Colonic mucosa (tissue), 4 donors: ENCODE data around the gene RBM4. TPM values are rescaled to one million over a fixed set of nuclear protein-coding genes. Genes with fewer than 3 reads are reported as not detected.

ENCODE experiments used
- DNase-seq: peaks from one replicate; pipeline ENCODE4 v3.0.0-alpha.2; 2020
- H3K27ac ChIP-seq: fragments of 200-600 bp; one replicate; pipeline ENCODE4 v1.8.0; 2021
- H3K27me3 ChIP-seq: fragments of 200-600 bp; one replicate; pipeline ENCODE4 v1.8.0; 2021
- H3K36me3 ChIP-seq: fragments of 200-600 bp; one replicate; pipeline ENCODE4 v1.8.0; 2021
- H3K4me1 ChIP-seq: fragments of 200-600 bp; one replicate; pipeline ENCODE4 v1.8.0; 2021; ENCODE audit warnings: mild to moderate bottlenecking
- H3K4me3 ChIP-seq: fragments of 200-600 bp; one replicate; pipeline ENCODE4 v1.8.0; 2021
- H3K9ac ChIP-seq, 2 donors: one replicate each; pipeline ENCODE4 v1.7.0; 2013; ENCODE audit warnings: control low read depth in 2 of 2, low read depth in 2 of 2, low read length in 2 of 2
- H3K9me3 ChIP-seq: fragments of 200-600 bp; one replicate; pipeline ENCODE4 v1.8.0; 2021
- intact Hi-C: fragments of 100-400 bp; cut with DNase I; formaldehyde crosslinking; loops from one replicate; pipeline ENCODE4 v1.14.1; 2022
- total RNA-seq, 2 donors: library from RNA; stranded (reverse); fragmentation: NEBNext Ultra II Directional in 1 of 2; extraction: Animal tissue kit (Norgen Biotek cat#: 25700) in 1 of 2; gene quantifications; one replicate each; pipeline ENCODE4 v1.2.1, GENCODE V29; 2021
- TF ChIP-seq, protein P1 (sequence below): fragments of 200-600 bp; IDR thresholded peaks from one replicate; pipeline ENCODE4 v1.8.0; 2022; ENCODE audit warnings: antibody characterized with exemption, mild to moderate bottlenecking
- donor health status: healthy.
- donor health status: DM: no; HTN: no; CAD: no.
- donor health status: DM: no; HTN: no; CAD: no.

The RBM4 gene
- total RNA-seq, 2 donors from 2014 or later: 95.4 to 99.0 TPM

DNA sequence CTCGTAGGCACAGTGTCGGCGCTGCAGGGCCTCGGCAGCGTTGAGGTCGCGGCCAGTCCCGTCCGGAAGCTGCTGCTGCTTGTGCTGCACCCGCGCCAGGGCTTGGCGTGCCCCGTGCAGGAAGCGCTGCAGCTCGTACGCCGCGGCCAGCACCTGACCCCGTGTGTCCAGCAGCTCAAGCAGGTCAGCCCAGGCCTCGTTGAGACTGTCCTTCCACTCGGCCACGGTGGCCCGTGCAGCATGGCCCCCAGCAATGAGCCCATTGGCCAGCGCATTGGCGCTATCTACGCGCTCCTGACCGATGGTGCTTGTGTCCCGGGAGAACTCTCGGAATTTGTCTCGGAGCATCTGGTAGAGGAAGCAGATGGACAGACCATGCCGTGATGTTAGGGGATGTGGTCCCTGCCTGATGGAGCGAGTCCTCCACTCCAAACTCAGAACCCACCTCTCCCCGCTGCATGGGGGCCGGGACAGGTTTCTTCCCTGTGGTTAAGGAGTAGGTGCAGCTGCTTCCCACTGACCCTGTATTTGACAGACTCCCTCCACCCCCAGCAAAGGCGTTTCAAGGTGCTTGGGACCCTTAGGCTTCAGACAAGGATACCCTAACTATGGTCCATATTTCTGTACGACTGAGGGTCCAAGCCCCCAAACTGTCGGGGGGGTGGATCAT lies 52.9 kb downstream of the RBM4 start:
- no peak overlapping the region for H3K27ac ChIP-seq
- no peaks in the 10 kb centered on the region for H3K9me3 ChIP-seq
- H3K36me3 ChIP-seq: no peaks in the 10 kb centered on the region
- no peak overlapping the region for H3K4me3 ChIP-seq
- DNase-seq: no peak
- intact Hi-C loops: no loop called here
- H3K27me3 ChIP-seq: no peaks in the 10 kb centered on the region
- TF ChIP-seq, protein P1, sequence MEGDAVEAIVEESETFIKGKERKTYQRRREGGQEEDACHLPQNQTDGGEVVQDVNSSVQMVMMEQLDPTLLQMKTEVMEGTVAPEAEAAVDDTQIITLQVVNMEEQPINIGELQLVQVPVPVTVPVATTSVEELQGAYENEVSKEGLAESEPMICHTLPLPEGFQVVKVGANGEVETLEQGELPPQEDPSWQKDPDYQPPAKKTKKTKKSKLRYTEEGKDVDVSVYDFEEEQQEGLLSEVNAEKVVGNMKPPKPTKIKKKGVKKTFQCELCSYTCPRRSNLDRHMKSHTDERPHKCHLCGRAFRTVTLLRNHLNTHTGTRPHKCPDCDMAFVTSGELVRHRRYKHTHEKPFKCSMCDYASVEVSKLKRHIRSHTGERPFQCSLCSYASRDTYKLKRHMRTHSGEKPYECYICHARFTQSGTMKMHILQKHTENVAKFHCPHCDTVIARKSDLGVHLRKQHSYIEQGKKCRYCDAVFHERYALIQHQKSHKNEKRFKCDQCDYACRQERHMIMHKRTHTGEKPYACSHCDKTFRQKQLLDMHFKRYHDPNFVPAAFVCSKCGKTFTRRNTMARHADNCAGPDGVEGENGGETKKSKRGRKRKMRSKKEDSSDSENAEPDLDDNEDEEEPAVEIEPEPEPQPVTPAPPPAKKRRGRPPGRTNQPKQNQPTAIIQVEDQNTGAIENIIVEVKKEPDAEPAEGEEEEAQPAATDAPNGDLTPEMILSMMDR: no peak
- H3K4me1 ChIP-seq: no peaks in the 10 kb centered on the region
- H3K9ac ChIP-seq: no peak overlapping the region

DNA sequence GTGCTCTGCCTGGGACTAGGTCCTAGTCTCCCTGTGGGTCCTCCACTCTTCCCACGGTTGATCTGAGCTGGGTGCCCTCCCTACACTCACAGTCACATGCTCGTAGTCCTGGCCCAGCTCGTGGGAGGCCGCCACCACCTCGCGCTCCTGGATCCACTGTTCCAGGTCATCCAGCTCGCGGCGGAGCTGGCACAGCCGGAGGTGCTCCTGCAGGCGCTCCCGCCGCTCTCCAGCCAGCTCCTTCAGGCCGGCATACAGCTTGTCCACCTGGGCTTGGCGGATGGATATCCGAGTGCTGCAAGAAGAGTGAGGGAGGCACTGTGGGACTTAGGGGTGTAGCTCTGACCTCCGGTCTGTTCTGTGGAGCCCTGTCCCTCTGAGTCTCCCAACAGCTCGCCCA lies 53.9 kb downstream of the RBM4 start:
- Histone ChIP-seq H3K9ac (no peak overlapping the region), H3K4me1 (no peaks in the 10 kb centered on the region), H3K4me3 (no peak overlapping the region), H3K36me3 (no peaks in the 10 kb centered on the region), H3K9me3 (no peaks in the 10 kb centered on the region), H3K27ac (no peak overlapping the region), H3K27me3 (no peaks in the 10 kb centered on the region)
- intact Hi-C loops: no loop called here
- TF ChIP-seq, protein P1: no peak
- DNase-seq: no peak

DNA sequence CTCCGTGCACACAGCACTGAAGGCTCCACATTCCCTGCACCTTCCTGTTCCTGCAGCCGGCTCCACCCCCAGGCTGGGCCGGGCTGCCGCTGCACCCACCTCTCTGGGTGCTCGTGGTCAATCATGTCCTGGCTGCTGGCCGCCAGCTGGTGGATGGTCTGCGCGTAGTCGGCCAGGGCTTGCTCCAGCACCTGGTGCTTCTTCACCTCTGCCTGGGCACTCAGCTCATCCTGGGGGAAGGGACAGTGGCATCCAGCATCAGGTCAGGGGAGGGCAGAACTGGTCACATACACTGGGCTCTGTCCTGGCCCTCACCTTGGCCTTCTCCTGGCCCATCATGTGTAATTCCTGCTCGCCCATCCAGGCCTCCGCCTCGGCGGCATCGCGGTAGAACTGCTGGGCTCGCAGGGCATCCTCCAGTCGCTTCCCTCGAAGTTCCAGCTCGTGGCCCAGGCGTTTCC lies 54.4 kb downstream of the RBM4 start:
- intact Hi-C loops: no loop called here
- H3K27me3 ChIP-seq: no peaks in the 10 kb centered on the region
- no peaks in the 10 kb centered on the region for H3K4me1 ChIP-seq
- no peak overlapping the region for H3K9ac ChIP-seq
- no peaks in the 10 kb centered on the region for H3K9me3 ChIP-seq
- TF ChIP-seq, protein P1: no peak
- no peak overlapping the region for H3K4me3 ChIP-seq
- no peak for DNase-seq
- H3K36me3 ChIP-seq: no peaks in the 10 kb centered on the region
- no peak overlapping the region for H3K27ac ChIP-seq

DNA sequence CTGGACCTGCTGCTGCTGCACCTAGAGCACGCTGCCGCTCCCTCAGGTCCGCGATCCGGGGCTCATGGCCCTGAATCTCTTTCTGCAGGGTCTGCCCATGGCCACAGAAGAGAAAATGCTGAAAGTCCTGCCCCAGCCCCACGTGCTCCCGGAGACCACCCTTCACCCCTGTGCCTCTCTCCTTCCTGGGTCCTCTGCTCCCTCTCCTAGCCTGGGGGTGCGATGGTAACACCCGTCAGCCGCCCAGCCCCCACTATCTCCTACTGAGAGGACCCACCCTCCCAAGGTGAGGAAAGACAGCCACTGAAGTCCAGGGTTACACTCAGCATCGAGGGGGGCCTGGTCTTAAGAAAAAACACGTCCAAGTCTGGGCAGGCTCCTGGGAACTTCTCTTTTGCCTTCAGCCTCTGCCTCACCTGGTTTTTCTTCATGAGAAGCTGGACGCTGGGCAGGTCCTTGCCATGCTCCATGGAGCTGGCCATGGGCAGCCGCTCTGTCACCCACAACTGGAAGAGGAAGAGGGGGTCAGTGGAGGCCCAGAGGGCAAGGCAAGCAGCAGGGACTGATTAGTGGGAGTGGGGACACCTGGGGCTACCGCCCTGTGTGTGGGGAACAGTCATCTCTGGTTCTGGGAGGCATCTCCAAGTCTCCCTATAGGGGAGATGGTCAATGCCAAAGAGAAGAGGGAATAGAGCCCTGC lies 55.0 kb downstream of the RBM4 start:
- H3K4me3 ChIP-seq: no peak overlapping the region
- DNase-seq: no peak
- TF ChIP-seq, protein P1: no peak
- no peaks in the 10 kb centered on the region for H3K27me3 ChIP-seq
- no peaks in the 10 kb centered on the region for H3K9me3 ChIP-seq
- no peaks in the 10 kb centered on the region for H3K4me1 ChIP-seq
- no peak overlapping the region for H3K27ac ChIP-seq
- H3K36me3 ChIP-seq: no peaks in the 10 kb centered on the region
- no peak overlapping the region for H3K9ac ChIP-seq
- intact Hi-C loops: loop anchor here (1.0 kb wide), 1 partner anchor 141 kb away; no protein-coding TSS in a partner anchor

DNA sequence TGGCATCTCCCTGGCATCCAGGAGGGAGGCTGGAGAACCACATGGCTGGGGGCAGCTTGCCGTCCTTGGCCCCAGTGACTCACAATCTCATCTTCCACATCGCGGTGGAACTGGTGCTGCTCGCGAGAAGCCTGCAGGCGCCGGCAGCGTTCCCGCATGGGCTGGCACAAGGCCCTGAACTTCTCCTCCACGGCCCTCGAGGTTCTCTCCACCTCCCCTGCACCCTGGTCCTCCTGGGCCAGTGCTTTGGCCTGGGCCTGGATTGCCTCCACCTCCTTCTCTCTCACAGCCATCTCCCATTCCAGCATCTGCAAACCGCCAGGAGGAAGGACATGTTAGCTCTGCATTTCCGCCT lies 55.5 kb downstream of the RBM4 start:
- DNase-seq: no peak
- no peaks in the 10 kb centered on the region for H3K27me3 ChIP-seq
- H3K9ac ChIP-seq: no peak overlapping the region
- TF ChIP-seq, protein P1: no peak
- H3K4me3 ChIP-seq: no peak overlapping the region
- no peak overlapping the region for H3K27ac ChIP-seq
- no peaks in the 10 kb centered on the region for H3K9me3 ChIP-seq
- H3K36me3 ChIP-seq: no peaks in the 10 kb centered on the region
- no peaks in the 10 kb centered on the region for H3K4me1 ChIP-seq
- intact Hi-C loops: loop anchor here (1.0 kb wide), 1 partner anchor 140 kb away; no protein-coding TSS in a partner anchor
